ENCODE measurements around the gene RAB43.

Gene RAB43

DNA sequence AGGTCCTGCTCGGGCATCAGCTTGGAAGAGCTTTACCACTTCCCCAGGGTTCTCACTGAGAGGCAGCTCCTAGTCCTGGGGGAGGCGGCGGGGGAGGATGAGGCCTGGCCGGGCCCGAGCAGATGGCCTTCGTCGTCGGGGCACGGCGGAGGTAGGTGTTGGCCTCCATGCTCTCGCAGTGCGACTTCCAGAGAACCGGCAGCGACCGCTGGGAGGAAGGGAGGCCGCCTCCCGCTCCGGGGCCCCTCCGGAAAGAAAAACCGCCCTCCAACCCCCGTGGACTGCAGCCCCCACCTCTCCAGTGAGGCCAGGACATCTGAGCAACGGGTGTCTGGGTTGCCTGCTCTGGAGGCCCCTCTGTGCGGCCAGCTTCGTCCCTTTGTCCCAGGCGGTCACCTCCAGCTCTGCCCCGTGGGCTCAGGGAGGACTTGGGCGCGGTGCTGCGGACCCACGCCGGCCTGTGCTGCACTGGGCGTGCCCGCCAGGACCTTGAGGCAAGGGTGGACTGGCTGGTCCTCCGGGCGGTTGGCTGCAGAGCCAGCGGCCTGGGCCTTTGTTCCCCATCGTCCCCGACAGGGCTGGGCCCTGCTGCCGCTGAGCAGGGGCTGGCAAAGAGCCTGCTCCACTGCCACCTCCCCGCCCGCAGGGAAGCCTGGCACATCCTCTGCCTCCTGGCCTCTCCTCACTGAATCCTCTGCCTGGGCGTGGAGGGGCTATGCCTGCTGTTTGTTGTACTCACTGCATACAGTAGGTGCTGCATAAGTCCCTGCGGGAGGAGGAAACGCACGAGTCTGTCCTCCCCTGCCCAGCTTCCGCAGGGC, 74.7 kb downstream of the RAB43 start:
- TF ChIP-seq, protein P1, sequence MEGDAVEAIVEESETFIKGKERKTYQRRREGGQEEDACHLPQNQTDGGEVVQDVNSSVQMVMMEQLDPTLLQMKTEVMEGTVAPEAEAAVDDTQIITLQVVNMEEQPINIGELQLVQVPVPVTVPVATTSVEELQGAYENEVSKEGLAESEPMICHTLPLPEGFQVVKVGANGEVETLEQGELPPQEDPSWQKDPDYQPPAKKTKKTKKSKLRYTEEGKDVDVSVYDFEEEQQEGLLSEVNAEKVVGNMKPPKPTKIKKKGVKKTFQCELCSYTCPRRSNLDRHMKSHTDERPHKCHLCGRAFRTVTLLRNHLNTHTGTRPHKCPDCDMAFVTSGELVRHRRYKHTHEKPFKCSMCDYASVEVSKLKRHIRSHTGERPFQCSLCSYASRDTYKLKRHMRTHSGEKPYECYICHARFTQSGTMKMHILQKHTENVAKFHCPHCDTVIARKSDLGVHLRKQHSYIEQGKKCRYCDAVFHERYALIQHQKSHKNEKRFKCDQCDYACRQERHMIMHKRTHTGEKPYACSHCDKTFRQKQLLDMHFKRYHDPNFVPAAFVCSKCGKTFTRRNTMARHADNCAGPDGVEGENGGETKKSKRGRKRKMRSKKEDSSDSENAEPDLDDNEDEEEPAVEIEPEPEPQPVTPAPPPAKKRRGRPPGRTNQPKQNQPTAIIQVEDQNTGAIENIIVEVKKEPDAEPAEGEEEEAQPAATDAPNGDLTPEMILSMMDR (IDR thresholded peaks at IDR 0.05; ENCODE audit: low read depth, low read length), result no peak
- no peak for DNase-seq (ENCODE audit: low read depth, low spot score)
- in situ Hi-C loops (cut with HindIII; ENCODE audit: low sequenced_read_pairs), result no loop called here
- H3K4me3 ChIP-seq (ENCODE audit: low read depth, low read length), result no peak overlapping the region

DNA sequence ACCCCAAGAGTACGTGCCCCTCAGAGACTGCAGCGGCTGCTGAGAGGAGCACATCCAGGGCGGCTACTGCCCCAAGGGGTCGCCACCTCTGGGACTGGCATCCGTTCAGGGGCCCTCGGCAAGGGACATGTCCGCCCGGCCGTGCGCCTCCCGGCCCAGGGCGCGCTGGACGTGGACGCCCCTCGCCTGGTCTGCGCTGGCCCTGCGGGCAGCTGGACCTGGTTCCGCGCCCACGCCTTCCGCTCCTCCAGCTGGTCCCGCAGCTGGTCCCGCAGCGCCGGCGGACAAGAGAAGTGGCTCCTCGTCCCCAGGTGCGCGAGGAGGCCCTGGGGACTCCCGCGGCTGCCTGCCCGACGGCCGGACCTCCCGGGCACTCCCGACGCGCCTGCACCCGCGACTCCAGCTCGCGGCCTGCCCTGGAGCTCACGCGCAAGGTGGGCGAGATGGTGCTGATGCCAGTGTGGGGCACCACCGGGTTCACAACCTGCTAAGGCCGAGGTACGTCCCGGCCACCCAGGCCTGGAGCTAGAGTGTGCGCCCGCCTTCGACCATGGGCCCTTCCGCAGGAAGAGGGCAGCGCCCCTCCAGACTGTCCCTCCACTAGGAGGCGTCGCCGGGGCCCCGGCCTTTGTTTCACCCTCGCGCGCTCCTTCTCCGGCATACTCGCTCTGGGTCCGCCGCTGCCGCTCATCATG, 75.4 kb downstream of the RAB43 start:
- H3K4me3 ChIP-seq (ENCODE audit: low read depth, low read length), result no peak overlapping the region
- no peak for DNase-seq (ENCODE audit: low read depth, low spot score)
- TF ChIP-seq, protein P1 (IDR thresholded peaks at IDR 0.05; ENCODE audit: low read depth, low read length), result no peak
- in situ Hi-C loops (cut with HindIII; ENCODE audit: low sequenced_read_pairs), result no loop called here

DNA sequence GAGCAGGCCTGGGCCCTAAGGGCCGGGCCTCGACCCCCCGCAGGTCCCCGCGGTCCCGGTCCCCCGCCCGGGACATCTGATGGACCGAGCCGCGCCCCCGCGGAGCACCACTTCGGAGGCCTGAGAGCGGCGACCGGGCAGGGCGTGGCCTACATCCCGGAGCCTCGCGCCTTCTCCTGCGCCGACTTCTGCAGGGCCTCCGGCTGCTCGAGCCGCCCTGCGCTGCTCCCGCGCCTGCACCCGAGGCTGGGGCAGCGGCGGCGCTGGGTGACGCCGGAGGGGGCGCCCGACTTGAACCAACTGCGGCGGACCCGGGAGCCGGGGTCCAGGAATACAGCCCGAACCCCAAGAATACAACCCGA, 75.9 kb downstream of the RAB43 start:
- no peak for DNase-seq (ENCODE audit: low read depth, low spot score)
- in situ Hi-C loops (cut with HindIII; ENCODE audit: low sequenced_read_pairs), result no loop called here
- H3K4me3 ChIP-seq (ENCODE audit: low read depth, low read length), result no peak overlapping the region
- TF ChIP-seq, protein P1 (IDR thresholded peaks at IDR 0.05; ENCODE audit: low read depth, low read length), result no peak

DNA sequence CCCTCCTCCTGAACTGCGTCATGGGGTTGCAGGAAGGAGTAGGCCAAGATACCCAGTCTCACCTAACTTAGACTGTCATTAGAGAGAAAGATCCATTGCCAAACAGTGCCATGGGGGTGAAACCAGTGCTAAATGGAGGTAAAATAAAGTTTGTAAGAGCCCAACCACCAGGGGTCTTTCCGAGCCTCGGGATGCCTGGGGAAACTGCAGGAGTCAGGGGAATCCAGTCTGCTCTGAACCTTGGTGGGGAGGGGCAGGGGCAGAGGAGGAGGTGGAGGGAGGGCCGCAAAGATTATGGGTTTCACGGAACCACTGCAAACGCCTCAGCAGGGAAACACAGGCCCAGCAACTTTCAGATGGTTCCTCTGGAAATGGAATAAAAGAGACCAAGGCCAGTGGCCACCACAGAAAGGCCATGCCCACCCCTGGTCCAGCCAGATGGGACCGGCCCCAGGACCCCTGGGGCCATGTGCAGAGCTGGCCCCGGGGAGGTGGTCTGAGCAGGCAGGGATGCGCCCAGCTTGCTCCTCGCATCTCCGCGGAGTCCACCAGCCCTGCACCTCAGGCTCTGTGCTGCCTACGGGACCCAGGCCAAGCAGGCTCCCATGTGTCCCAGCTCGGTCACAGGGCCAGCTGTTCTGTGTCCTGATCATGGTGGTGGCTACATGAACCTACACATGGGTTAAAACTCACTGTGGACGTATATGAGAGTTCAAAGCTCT, 80.9 kb downstream of the RAB43 start:
- H3K4me3 ChIP-seq (ENCODE audit: low read depth, low read length), result no peak overlapping the region
- TF ChIP-seq, protein P1 (IDR thresholded peaks at IDR 0.05; ENCODE audit: low read depth, low read length), result no peak
- in situ Hi-C loops (cut with HindIII; ENCODE audit: low sequenced_read_pairs), result no loop called here
- no peak for DNase-seq (ENCODE audit: low read depth, low spot score)

DNA sequence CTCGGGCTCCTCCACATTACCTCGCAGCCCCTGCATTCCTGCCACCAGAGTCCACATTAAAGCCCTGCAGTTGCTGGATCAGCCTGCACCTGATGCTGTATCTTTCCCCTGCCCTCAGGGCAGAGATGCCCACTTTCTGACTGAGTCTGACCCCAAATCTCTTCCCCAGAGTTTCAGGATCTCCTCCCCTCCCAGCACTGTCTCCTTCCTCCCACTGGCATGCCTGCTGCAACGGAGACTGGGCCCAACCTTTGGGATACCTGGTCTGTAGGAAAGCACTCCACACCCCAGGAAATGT, 81.6 kb downstream of the RAB43 start:
- in situ Hi-C loops (cut with HindIII; ENCODE audit: low sequenced_read_pairs), result no loop called here
- no peak overlapping the region for H3K4me3 ChIP-seq (ENCODE audit: low read depth, low read length)
- no peak for DNase-seq (ENCODE audit: low read depth, low spot score)
- TF ChIP-seq, protein P1 (IDR thresholded peaks at IDR 0.05; ENCODE audit: low read depth, low read length), result no peak

DNA sequence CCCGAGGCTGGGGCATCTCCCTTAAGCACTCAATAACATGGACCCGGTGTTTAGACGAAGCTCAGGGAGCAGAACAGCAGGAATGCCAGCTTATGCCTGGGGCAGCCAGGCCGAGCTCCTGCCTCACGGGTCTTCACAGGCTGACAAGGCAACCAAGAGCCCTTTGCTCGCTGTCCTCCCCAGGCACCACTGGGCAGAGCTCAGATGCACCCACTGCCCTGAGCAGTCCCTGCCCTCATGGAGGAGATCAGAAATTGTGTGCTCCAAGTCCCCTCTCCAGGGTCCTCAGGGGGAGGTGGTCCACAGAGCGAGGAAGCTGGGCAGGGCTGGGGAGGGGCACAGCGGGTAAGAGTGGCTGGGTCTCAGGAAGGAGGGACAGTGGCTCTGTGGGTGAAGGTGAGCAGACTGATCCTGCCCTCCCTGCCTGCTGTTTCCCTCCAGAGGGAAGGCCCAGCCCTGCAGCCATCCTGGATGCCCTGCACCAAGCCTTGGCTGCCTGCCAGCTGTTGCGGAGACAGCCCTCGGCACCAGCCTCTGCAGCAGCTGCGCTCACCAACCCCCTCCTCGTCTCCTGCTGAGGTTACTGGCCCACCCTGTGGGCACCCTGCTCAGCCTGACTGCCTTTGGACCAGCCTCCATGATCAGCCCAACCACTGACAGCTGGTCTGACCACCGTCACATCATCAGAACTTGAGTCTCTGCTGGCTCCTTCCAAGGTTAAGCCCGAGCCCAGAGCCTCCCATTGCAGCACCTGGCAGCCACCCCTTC, 82.1 kb downstream of the RAB43 start:
- no peak overlapping the region for H3K4me3 ChIP-seq (ENCODE audit: low read depth, low read length)
- TF ChIP-seq, protein P1 (IDR thresholded peaks at IDR 0.05; ENCODE audit: low read depth, low read length), result no peak
- no peak for DNase-seq (ENCODE audit: low read depth, low spot score)
- in situ Hi-C loops (cut with HindIII; ENCODE audit: low sequenced_read_pairs), result no loop called here
